NCI-H2107 (cell line): Measurements from ENCODE around the gene LARP4.
"Not testable (repeated sequence)": the region's sequence is repeated elsewhere in the genome, so short reads cannot be mapped to it uniquely, and the experiment has no call there.

Experiments used
- DNase-seq: peaks from one replicate; lab custom pipeline; 2025; lab: John Stamatoyannopoulos, UW

LARP4 gene

DNA sequence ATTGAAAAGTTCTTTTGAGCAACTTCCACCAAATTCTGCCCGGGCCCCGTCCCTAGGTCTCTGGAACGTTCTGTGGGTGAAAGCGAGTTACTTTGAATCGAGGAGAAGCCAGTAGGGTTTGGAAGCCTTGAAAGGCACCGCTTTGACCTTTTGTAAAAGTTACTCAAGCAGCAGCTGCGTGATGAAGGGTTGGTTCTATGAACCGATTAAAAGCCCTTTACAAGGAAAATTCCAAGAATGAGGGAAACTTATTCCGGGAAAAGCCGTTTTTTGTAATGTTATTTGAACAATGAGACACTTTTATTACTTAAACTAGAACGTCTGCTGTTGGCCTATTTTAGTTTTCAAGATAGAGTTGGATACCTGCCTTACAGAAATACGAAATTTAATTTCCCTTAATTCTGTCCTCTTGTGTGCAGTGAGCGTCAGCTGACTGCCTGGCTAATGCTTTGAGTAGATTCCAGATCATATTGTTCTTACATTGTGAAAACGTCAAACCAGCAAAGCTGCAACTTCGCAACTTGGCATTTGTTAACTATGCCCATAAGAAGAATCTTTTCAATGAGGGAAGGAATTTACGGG lies 906 bp downstream of the LARP4 start:
- no peak for DNase-seq

DNA sequence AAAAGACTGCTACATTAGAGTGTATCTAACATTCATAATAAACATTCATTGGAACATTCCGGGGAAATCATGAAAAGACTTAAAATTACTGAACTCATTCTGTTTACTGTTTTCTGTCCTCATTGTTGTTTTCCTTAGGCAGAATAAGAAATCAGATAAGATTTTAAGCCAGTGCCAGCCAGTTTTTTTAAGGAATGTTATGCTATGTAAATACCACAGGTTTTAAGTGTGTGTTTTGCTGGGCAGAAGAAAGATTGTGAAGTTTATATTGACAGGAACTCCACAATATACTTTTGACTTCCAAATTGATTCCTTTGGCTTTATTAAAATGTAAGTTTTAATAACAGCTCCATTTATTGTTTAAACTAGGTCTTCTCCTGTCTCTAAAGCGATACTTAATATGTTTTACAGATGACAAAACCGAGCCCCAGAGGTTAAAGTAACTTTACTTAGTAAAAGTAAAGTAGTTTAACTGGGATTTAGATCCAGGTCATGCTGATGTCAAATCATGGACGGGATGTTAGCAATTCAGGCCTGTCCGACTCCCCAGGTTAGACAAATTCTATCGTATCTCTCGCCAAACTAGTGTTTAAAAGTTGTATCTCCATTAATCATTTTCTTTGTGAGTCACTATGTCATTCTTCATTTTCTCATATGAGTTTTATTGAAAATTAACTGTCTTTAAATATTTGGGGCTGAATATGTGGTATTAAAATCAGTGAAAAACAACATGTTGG lies 1.7 kb downstream of the LARP4 start:
- no peak for DNase-seq

DNA sequence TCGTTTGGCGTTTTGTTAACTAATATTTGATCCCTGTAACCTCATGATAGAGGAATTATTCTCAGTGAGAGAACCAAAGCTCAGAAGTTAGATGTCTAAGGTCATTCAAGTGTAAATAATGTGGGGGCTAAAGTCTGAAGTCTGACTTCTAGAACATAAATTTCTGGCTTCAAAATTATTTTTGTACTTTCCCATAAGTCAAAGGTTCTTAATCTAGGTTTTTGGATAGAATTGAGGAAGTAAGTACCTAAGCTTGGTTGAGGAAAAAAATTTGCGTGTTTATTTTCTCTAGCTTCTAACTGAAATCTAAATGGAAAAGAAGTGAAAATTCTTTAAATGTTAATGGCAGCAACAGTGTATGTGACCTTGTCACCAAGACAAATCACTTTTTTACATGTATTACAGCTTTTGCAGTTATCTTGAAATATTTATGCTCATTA lies 2.3 kb downstream of the LARP4 start:
- DNase-seq, result no peak

DNA sequence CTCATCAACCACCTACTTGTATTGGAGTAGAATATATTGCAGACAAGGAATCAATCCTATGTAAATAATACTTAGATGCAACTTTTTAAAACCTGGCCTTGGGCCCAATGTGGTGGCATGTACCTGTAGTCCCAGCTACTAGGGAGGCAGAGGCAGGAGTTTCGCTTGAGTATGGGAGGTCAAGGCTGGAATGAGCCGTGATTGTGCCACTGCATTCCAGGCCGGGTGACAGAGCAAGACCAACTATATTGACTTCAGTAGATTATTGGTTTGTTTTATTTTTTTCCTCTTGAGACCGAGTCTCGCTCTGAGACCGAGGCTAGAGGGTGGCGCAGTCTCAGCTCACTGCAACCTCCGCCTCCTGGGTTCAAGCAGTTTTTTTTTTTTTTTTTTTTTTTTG lies 3.6 kb downstream of the LARP4 start:
- DNase-seq, result no peak

DNA sequence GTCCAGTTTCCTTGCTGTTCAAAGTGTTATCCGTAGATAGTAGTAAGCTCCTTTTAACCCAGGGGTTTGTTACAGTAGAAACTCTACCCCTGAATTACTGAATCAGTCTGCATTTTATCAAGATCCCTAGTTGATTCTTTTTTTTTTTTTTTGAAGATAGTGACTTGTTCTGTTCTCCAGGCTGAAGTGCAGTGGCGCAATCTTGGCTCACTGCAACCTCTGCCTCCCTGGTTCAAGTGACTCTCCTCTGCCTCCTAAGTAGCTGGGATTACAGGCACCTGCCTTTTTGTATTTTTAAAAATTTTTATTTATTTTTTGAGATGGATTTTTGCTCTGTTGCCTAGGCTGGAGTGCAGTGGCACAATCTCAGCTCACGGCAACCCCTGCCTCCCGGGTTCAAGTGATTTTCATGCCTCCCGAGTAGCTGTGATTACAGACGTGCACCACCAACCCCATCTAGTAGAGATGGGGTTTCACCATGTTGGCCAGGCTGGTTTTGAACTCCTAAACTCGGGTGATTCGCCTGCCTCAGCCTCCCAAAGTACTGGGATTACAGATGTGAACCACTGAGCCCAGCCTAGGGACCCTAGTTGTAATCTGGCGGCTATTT lies 10.5 kb downstream of the LARP4 start:
- no peak for DNase-seq

DNA sequence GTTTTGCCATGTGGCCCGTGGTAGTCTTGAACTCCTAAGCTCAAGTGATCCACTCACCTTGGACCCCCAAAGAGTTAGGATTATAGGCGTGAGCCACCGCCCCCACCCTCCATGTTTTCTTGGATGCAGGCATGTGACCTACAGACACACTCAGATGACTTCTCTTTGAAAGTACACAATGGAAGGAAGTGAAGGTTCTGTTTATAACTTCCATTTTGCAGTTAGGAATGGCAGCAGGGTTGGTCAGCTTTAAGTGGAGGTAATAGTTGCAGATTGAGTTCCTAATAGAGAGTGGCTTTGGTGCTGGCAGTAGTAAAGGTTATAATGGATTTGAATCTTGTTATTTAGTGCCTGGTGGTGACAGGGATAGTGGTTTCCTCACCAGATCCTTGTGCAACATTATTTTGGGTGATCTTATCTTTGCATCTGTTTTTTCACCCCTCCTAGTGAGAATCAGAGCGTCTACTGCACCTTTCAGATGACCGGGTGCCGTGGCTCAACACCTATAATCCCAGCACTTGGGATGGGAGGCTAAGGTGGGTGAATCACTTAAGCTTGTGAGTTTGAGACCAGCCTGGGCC lies 15.3 kb downstream of the LARP4 start:
- DNase-seq, result no peak

DNA sequence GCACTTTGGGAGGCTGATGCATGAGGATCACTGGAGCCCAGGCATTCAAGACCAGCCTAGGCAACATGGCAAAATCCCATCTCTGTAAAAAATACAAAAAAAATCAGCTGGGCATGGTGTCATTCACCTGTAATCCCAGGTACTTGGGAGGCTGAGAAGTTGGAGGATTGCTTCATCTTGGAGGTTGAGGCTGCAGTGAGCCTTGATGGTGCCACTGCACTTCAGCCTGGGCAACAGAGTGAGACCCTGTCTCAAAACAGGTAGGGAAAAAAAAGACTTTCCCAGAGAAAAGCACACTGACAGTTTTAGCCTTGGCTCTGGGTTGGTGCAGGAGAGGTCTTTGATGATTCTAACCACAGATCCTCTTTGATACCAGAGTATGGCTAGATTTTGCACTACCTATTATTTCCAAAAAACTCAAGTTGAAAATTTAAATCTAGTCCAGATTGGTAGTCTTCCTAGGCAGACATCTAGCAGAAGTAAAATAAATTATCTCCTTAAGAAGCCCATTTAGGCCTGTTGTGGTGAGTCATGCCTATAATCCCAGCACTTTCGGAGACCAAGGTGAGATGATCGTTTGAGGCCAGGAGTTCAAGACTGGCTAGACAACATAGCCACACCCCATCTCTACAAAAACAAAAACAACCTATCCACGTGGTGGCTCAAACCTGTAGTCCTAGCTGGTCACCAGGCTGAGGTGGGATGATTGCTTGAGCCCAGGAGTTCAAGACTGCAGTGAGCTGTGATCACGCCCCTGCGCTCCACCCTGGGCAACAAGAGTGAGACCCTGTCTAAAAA lies 18.6 kb downstream of the LARP4 start:
- no peak for DNase-seq

DNA sequence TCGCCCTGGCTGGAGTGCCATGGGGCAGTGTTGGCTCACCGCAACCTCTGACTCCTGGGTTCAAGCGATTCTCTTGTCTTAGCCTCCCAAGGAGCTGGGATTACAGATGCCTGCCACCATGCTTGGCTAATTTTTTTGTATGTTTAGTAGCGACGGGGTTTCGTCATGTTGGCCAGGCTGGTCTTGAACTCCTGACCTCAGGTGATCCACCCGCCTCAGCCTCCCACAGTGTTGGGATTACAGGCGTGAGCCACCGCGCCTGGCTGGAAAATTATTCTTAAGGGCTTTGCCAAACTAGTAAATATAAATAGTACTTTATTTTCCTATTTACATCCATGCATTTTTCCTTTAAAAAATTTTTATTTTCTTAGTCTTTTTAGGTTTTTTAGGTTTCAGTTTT lies 22.2 kb downstream of the LARP4 start:
- DNase-seq, result not testable (repeated sequence)

DNA sequence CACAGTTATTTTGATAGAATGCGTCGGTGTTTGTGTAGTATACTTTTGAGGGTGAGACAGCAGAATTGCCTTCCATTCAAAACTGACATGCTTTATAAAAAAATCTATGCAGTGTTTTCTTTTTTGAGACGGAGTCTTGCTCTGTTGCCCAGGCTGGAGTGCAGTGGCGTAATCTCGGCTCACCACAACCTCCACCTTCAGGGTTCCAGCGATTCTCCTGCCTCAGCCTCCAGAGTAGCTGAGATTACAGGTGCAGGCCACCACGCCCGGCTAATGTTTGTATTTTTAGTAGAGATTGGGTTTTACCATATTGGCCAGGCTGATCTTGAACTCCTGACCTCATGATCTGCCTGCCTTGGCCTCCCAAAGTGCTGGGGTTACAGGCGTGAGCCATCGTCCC lies 22.7 kb downstream of the LARP4 start:
- not testable (repeated sequence) for DNase-seq

DNA sequence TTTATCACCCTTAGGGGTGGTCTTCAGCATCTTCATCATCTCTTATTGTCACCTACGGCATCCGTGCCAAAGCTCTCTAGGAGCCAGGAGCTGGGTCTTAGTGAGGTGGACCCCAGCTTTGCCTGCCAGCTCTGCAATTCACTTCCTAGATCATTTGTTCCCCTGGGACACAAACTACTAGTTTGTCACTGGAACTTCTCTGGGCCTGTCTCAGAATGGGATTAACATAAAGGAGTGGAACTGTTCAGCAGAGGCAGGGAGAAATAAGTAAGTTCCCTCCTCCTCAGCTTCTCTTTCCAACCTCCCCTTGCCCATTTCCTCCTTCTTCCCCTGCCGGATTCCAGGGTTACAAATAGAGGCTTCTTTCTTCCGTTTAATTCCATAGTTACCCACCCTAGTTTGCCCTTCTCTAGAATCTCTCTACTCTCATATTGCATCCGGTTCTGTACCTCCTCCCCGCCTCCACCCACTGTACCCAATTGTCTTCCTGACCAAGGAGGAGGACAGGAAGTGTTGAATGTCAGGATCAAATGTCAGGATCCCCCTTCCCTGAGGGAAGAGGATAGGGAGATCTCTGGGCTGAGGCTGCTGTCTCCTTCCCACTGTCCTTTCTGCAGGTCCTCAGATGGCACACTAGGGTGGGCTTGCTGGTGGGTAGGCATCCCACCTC lies 25.0 kb downstream of the LARP4 start:
- DNase-seq, result no peak

DNA sequence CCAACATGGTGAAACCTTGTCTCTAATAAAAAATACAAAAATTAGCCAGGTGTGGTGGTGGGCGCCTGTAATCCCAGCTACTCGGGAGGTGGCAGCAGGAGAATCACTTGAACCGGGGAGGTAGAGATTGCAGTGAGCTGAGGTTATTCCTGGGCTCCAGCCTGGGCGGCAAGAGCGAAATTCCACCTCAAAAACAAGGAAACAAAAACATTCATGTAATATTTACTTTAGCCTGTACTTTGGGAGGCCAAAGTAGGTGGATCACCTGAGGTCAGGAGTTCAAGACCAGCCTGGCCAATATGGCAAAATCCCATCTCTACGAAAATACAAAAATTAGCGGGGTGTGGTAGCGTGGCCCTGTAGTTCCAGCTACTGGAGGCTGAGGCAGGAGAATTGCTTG lies 31.0 kb downstream of the LARP4 start:
- DNase-seq, result not testable (repeated sequence)

DNA sequence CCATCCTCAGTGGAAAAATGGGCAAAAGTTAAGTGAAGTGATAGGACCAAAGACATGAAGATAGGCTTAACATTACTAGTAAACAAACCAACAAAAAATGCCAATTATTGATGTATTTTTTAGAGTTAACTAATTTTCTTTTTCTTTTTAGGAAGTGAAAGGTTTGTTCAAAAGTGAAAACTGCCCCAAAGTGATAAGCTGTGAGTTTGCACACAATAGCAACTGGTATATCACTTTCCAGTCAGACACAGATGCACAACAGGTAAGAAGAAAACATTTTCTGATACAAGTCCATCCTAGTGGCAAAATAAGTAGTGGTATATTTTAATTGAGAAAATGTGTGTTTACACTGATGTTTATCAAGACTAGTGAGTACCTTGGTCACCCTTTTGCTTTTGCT lies 39.6 kb downstream of the LARP4 start:
- DNase-seq, result no peak

DNA sequence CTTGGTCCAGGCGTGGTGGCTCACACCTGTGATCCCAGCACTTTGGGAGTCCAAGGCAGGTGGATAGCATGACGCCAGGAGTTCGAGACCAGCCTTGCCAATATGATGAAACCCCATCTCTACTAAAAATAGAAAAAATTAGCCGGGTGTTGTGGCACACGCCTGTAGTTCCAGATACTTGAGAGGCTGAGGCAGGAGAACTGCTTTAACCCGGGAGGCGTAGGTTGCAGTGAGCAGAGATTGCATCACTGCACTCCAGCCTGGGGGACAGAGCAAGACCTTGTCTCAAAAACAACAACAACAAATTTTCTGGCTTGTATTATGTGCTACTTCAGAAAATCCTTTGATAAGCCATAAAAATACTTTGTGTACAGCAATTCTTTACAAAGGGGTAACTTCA lies 41.1 kb downstream of the LARP4 start:
- DNase-seq, result no peak

DNA sequence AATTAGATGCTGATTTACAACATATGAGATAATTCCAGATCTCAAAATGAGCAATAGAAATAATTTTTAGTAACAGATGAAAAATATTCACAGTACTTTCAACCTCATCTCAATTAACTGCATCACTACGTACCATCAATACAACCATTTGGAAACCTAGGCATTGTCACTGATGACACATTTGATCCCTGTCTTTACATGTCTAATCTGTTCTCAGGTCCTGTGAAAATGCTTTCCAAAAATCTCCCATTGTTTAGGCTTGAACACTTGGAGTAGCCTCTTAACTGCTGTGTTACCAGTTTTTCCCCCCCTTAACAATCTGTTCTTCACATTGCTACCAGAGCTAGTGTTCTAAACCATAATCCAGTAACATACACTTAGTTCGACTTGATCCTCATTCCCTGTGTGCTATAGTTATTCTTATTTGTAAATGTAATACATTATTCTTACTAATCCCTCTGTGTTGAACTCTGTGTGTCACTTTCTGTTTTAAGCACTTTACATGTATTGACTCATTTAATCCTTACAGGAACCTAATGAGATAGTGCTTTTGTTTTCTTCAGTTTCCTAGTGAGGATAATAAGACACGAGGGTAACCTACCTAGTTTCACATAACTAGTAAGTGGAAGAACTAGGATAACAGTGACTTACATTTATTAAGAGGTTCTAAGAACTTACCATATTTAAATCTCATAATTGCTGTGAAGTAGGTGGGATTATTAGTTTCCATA lies 41.7 kb downstream of the LARP4 start:
- DNase-seq, result no peak

DNA sequence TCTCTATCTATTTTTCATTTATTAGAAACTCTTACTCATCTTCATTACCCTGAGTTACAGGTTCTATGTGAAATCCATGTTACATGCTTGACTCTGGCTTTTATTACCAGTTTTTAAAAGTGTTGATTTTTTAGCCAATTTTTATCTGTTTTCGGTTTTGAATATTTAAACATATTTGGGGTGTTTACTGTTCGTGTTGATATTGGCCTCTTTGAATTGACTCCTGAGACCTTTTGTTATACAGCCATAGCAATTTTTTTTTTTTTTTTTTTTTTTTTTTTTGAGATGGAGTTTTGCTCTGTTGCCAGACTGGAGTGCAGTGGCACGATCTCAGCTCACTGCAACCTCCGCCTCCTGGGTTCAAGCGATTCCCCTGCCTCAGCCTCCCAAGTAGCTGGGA lies 49.0 kb downstream of the LARP4 start:
- not testable (repeated sequence) for DNase-seq

DNA sequence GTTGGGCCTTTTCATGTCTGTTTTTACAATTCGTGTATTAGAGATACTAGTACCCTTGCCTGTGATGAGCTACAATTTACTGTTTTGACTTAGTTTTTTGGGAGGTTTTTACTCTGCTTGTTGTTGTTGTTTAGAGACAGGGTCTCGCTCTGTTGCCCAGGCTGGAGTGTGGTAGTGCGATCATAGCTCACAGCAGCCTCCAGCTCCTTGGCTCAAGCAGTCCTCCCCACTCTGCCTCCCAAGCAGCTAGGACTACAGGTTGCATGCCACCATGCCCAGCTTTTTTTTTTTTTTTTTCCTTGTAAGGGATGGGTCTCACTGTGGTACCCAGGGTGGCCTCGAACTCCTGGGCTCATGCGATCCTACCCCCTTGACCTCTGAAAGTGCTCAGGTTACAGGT lies 52.1 kb downstream of the LARP4 start:
- no peak for DNase-seq

DNA sequence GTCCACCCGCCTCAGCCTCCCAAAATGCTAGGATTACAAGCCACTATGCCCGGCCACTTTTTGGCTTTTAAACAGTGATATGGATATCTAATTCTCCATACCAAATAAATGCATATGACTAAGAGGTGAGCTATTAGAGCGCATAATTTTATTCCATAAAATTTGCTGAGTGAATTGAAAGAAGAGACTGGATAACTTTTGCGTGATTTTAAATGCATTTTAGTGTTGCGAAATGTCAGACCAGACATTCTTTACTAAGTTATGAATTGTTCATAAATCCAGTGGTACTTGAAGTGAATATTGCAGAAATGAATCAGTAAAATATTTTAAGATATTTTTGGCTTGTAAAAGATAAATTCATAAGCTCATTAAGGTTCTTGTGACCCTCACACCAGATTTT lies 53.2 kb downstream of the LARP4 start:
- no peak for DNase-seq

DNA sequence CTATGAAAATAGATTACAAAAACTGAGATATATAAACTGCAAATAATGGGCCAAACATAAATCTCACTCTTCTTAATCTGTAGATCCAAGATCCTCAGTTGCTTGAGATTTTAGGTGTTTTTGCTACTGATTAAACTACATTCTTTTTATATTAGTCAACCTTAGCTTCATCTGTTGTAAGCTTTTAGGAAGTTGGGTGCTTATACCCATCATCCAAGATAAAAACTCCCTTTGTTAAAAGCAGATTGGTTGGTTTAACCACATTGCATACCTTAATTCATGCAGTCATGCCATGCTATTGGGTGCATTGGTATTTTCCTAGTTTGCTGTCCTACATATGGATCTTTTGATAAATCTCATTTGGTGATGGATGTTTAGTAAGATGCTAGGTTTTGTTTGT lies 57.9 kb downstream of the LARP4 start:
- DNase-seq, result no peak

DNA sequence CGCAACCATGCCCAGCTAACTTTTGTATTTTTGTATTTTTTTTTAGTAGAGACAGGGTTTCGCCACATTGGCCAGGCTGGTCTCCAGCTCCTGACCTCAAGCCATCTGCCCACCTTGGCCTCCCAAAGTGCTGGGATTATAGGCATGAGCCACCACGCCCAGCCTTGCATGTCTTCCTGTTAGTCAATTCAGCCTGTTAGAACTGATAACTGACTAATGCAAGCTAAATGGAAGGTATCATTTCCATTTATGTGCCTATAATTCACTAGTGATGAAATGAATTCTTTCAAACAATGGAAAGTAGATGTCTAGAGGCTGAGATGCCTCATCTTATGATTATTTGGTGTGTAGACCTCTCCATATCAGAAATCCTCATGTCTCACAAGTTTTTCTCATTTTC lies 66.8 kb downstream of the LARP4 start:
- no peak for DNase-seq

DNA sequence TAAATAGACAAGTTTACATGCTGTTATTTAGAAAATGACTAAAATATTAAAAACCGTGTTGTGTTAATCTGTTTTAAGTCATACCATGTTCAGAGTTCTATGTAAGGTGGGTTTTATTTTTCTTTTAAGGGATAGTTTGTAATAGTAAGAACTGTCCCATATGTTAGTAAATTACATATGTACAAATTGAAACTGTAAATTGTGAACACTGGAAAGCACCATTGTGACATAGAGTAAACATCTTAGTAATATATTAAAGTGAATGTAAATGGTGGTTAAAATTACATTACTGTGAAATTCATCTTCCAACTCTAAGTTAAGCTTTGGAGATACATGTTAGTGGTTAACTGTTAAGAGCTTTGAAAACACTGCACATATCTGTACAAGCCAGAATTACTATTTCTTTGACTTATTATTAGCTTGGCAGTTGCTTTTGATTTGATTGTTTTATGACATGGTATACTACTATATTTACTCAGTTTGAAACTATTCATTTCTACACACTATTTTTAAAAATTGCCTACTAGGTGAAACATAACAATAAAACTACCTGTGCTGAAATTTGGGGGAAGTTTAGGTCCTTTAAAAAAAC lies 76.7 kb downstream of the LARP4 start:
- DNase-seq, result no peak

DNA sequence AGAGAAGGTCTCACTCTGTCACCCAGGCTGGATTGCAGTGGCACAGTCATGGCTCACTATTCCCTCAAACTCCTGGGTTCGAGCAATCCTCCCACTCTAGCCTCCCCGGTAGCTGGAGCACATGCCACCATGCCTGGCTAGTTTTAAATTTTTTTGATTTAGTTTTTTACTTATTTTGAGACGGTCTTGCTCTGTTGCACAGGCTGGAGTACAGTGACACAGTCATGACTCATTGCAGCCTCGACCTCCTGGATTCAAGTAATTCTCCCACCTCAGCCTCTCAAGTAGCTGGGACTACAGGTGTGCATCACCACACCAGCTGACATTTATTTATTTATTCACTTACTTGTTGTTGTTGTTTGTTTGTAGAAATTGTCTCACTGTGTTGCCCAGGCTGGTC lies 81.9 kb downstream of the LARP4 start:
- DNase-seq, result no peak
